Lower leg skin (tissue), 4 donors: ENCODE results near the gene SPEF1. TPM values are rescaled to one million over a fixed set of nuclear protein-coding genes. Genes with fewer than 3 reads are reported as not detected.

Experiments
- DNase-seq, 2 donors: peaks; one replicate each; pipeline ENCODE4 v3.0.0-alpha.2; 2019; ENCODE audit warnings: low spot score in 2 of 2
- H3K4me3 ChIP-seq: fragments of 200-600 bp; sonication (generic); 2 replicates; pipeline ENCODE4 v1.5.1; 2017; ENCODE audit warnings: mild to moderate bottlenecking, low read depth; ENCODE audit not compliant: poor library complexity, severe bottlenecking
- CTCF ChIP-seq, 3 donors: fragments of 450-650 bp; IDR thresholded peaks; one replicate each; pipeline ENCODE4 v1.5.1; 2016; ENCODE audit warnings: antibody characterized with exemption in 3 of 3, mild to moderate bottlenecking in 3 of 3, moderate library complexity in 2 of 3
- POLR2A ChIP-seq, 2 donors: fragments of 450-650 bp; IDR thresholded peaks; one replicate each; pipeline ENCODE4 v1.6.1; 2016 to 2017; ENCODE audit warnings: antibody characterized with exemption in 2 of 2, mild to moderate bottlenecking in 1 of 2, moderate library complexity in 1 of 2
- WGBS, 2 donors: methylation state at CpG; one replicate each; pipeline ENCODE4 v1.1.5; 2018; 5-methylcytosine and 5-hydroxymethylcytosine counted together
- intact Hi-C: fragments of 100-400 bp; cut with DNase I; formaldehyde crosslinking; loops from one replicate; pipeline ENCODE4 v1.15.0; 2023; ENCODE audit warnings: low total_unique reads
- total RNA-seq, 4 donors: library from RNA; depleted of rRNA; stranded (reverse); fragments of >200 nt; gene quantifications; one replicate each; pipeline ENCODE4 v1.1.0, GENCODE V29; 2016

Gene SPEF1
- total RNA-seq, 4 donors from 2014 or later, result 0.13 TPM; not detected in 3

- intact Hi-C loops, result no loop called here
- no peak for TF ChIP-seq POLR2A (IDR thresholded peaks at IDR 0.05)
- DNase-seq, result no peak
- H3K4me3 ChIP-seq, result no peak overlapping the region
- WGBS, 2 donors, result 88% methylated on average over 5 to 8 of the region's 8 CpGs
Measured at GRCh38 chr20:3763671-3764601, 17.3 kb downstream of the SPEF1 start.

GRCh38 chr20:3760655-3761348 lies 20.4 kb downstream of the SPEF1 start:
- no peak overlapping the region for H3K4me3 ChIP-seq
- WGBS, 2 donors, result 80 to 81% methylated on average over 10 of the region's 10 CpGs
- intact Hi-C loops, result no loop called here
- TF ChIP-seq POLR2A (IDR thresholded peaks at IDR 0.05) (no peak), CTCF (IDR thresholded peaks at IDR 0.05) (no peak)
- no peak for DNase-seq

GRCh38 chr20:3759884-3760283 lies 21.4 kb downstream of the SPEF1 start:
- intact Hi-C loops, result no loop called here
- no peak overlapping the region for H3K4me3 ChIP-seq
- no peak for DNase-seq
- TF ChIP-seq CTCF (IDR thresholded peaks at IDR 0.05), result no peak
- TF ChIP-seq POLR2A (IDR thresholded peaks at IDR 0.05), result no peak
- WGBS, 2 donors, result 90 to 92% methylated on average over 6 to 8 of the region's 11 CpGs

- no peak for TF ChIP-seq POLR2A (IDR thresholded peaks at IDR 0.05)
- TF ChIP-seq CTCF (IDR thresholded peaks at IDR 0.05), result no peak
- no peak overlapping the region for H3K4me3 ChIP-seq
- 81 to 89% methylated on average over 11 of the region's 11 CpGs for WGBS, 2 donors
- no peak for DNase-seq
- intact Hi-C loops, result no loop called here
Measured at GRCh38 chr20:3759316-3759823, 21.9 kb downstream of the SPEF1 start.

- no peak for DNase-seq
- intact Hi-C loops, result no loop called here
- WGBS, 2 donors, result 93 to 95% methylated on average over 11 of the region's 11 CpGs
- no peak overlapping the region for H3K4me3 ChIP-seq
- TF ChIP-seq CTCF (IDR thresholded peaks at IDR 0.05) (no peak), POLR2A (IDR thresholded peaks at IDR 0.05) (no peak)
Measured at GRCh38 chr20:3758566-3758965, 22.7 kb downstream of the SPEF1 start.

GRCh38 chr20:3757268-3757667 lies 24.0 kb downstream of the SPEF1 start:
- H3K4me3 ChIP-seq, result no peak overlapping the region
- 77 to 89% methylated on average over 2 of the region's 2 CpGs for WGBS, 2 donors
- TF ChIP-seq CTCF (IDR thresholded peaks at IDR 0.05) (no peak), POLR2A (IDR thresholded peaks at IDR 0.05) (no peak)
- intact Hi-C loops, result no loop called here
- DNase-seq, result no peak
